GM18511 (cell line): ENCODE results near the gene FADD.
A peak's percentile ranks its signal among the peaks of the same experiment; 100 is the strongest.

Source experiments
- ATAC-seq: cut with Tn5 transposase; IDR thresholded peaks from one replicate; pipeline ENCODE4 v1.9.1; 2021; ENCODE audit warnings: mild to moderate bottlenecking, moderate library complexity; ENCODE audit not compliant: unreplicated experiment

The FADD gene

GRCh38 chr11:70229737-70230136 is 26.6 kb downstream of the FADD start:
- ATAC-seq: no peak

- ATAC-seq: no peak
Observed at GRCh38 chr11:70230151-70230839, 27.2 kb downstream of the FADD start.

GRCh38 chr11:70230840-70231710 is 28.0 kb downstream of the FADD start:
- ATAC-seq: no peak

- ATAC-seq: no peak
Observed at GRCh38 chr11:70233034-70233433, 29.9 kb downstream of the FADD start.

GRCh38 chr11:70233511-70233934 is 30.4 kb downstream of the FADD start:
- ATAC-seq: no peak

DNA sequence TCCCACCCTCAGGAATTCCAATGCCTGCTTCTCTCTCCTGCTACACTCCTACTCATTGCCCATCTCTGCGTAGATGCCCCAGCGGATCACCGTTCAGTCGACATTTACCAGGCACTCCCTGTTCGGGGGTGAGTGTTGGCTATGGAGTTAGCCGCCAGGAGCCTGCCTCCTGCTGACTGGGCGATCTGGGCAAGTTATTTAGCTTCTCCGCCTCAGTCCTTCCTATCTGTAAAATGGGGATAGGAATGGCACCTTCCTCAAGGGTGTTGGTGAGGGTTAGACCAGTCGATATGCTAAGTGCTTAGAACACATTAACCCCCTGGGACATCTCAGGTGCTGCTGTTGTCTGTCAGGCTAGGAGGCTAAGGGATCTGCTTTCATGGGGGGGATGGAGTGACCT is 30.9 kb downstream of the FADD start:
- ATAC-seq: no peak

- ATAC-seq: no peak
Observed at GRCh38 chr11:70240337-70240736, 37.2 kb downstream of the FADD start.

DNA sequence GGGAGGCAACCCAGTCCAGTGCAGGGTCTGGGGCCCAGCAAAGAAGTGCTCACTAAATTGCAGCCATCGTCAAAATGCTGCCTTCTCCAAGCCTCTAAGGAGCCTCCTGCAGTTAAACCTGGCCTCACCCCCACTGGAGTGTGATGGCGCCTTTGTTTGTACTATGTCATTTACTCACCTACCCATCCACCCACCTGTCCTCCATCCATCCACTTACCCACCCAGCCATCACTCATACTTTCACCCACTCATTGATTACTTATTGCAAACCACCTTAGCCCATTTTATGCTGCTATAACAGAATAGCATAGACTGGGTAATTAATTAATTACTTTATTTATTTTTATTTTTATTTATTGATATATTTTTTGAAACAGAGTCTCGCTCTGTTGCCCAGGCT is 38.6 kb downstream of the FADD start:
- no peak for ATAC-seq

DNA sequence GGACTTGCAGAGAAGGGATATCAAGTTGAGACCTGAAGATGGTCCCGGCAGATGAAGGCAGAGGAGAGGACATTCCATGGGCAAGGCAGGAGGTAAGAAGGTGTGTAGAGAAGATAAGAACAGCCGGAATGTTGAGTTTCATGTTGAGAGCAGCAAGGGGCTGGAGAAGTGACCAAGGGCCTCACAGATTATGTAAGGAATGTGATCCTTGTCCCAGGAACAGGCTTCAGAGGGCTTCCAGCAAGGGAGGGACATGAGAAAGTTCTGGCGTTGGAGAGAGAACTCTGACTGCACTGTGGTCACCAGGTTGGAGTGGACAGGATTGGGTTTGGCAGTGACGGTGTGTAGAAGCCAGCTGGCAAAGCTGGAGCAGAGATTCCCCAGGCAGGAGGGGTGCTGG is 39.8 kb downstream of the FADD start:
- no peak for ATAC-seq

DNA sequence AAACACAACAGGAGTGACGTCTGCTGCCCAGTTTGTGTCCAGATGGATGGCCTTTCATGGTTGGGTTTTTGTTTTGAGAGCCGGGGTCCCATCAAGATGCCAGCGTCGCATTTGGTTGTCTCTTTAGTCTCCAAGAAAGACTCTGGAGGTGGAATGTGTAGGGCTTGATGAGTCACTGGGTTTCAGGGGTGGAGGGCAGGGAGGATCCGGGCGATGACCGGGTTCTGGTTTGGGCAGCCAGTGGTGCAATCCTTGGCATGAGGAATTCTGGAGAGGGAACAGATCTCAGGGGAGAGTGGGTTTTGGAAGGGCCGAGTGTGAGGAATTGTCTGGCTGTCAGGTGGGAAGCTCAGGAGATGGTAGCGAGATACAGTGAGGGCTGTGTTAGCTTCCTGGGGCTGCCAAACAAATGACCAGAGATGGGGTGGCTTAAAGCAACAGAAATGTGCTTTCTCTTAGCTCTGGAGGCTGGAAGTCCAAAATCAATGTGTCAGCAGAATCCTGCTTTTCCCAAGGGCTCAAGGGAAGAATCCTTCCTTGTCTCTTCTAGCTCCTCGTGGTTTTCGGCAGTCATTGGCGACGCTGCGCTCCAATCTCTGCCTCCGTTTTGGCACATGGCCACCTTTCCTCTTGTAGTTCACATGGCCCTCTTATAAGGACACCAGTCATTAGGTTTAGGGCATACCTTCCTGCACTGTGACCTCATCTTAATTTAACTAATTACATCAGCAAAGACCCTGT is 41.0 kb downstream of the FADD start:
- ATAC-seq: no peak

DNA sequence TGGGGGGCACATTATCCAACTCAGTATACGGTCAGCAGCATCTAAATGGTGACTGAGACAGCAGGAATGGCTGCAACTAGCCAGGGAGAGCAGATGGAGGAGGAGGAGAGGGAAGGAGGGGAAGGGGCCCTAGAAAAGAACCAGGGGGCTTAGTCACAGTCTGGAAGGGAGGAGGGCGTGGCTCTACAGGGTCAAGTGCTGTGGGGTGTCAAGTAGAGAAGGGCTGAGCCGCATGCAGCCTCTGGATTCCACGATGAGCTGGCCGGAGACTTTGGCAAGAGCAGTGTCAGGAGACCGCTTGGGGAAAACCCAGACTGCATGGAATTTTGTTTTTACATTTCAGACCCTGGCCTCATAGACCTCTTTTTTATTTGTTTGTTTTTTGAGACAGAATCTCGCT is 41.6 kb downstream of the FADD start:
- no peak for ATAC-seq

DNA sequence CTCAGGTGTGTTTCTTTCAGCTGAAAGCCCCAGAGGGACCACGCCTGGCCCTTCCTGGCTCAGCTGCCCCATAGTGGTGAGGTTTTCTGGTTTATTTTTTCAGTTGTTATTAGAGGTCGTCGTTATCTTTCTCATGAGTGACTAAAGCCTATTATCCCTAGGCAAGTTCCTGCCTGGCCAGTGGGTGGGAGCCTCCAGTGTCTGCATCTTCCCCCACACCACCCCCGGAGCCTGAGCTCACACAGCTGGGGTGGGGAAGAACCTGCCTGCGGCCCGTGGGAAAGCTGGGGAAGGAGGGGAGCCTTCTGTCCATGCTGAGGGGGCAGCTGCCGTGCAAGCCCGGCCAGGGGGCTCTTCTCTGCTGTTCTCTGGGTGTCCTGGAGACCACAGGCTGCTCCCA is 43.1 kb downstream of the FADD start:
- ATAC-seq: no peak

- no peak for ATAC-seq
Observed at GRCh38 chr11:70247042-70247709, 44.1 kb downstream of the FADD start.

- ATAC-seq: no peak
Observed at GRCh38 chr11:70247710-70248072, 44.6 kb downstream of the FADD start.

DNA sequence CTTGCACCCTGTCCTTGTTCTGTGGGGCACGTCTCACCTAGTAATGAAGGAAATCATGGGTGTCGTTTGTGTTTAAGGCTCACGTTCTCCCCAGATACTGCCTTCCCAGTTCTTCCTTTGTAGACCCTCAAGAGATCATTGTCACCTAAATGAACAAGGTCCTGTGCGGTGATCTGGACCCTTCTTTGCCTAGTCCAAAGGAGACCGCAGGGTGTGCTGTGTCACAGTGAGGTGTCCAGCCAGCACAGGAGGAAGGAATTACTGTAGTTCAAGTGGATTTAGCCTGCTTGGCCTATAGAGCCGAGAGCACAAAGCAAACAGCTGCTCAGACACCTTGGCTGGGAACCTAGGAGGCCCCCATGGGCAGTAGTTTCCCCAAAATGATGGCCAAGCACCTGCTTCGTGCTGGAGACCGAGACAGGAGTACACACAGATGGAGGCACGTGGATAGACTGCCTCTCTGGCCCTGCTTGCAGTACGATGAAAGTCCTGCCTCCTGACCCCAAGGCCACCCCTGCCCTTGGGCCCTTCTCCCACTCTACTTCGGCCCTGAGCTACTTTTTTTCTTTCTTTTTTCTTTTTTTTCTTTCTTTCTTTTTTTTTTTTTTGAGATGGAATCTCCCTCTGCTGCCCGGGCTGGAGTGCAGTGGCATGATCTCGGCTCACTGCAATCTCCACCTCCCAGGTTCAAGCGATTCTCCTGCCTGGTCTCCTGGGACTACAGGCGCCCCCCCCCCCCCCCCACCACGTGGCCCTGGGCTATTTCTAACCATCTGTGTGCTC is 48.0 kb downstream of the FADD start:
- no peak for ATAC-seq

- ATAC-seq: no peak
Observed at GRCh38 chr11:70251659-70252321, 48.7 kb downstream of the FADD start.

- ATAC-seq: peak; percentile 80
Observed at GRCh38 chr11:70252844-70253243, 49.7 kb downstream of the FADD start.

GRCh38 chr11:70255477-70256116 is 52.5 kb downstream of the FADD start:
- ATAC-seq: no peak
